CD4-positive, alpha-beta T cell (primary cell): Measurements from ENCODE around the gene REV1. TPM values are rescaled to one million over a fixed set of nuclear protein-coding genes. Genes with fewer than 3 reads are reported as not detected.

Experiments
- ATAC-seq: fragments of 200-7000 bp; cut with Tn5 transposase; one replicate; pipeline ENCODE4 v1.10.0; 2022; ENCODE audit warnings: mild to moderate bottlenecking; ENCODE audit not compliant: poor library complexity
- CTCF ChIA-PET: fragments of 350-600 bp; sonication (Branson Sonifier 250); formaldehyde crosslinking; loops from one replicate; lab custom pipeline; 2021; ENCODE audit warnings: antibody characterized with exemption, inconsistent platforms; lab: Charles Lee
- POLR2A ChIA-PET: fragments of 350-600 bp; sonication (Branson Sonifier 250); formaldehyde crosslinking; loops from one replicate; lab custom pipeline; 2021; ENCODE audit warnings: antibody characterized with exemption, inconsistent platforms; lab: Charles Lee
- DNase-seq, 14 experiments: peaks; one replicate each; pipeline ENCODE4 v3.0.0-alpha.2; 2013 to 2020; ENCODE audit warnings: mixed read lengths in 2 of 14
- H3K27ac ChIP-seq, 2 donors: one replicate each; pipeline versions ENCODE4 v1.5.1 to v1.7.0; 2013; ENCODE audit warnings: low read length in 2 of 2, low read depth in 1 of 2, mild to moderate bottlenecking in 1 of 2
- H3K27me3 ChIP-seq, 2 experiments: 1 replicate in 1 of 2; 2 replicates in 1 of 2; pipeline versions ENCODE4 v1.6.1 to v1.7.0; 2013; ENCODE audit warnings: low read length in 2 of 2, control low read depth in 1 of 2, mild to moderate bottlenecking in 1 of 2, moderate library complexity in 1 of 2; ENCODE audit not compliant: insufficient read depth in 2 of 2, control insufficient read depth in 1 of 2
- H3K36me3 ChIP-seq: one replicate; pipeline ENCODE4 v1.6.1; 2013; ENCODE audit warnings: low read length, control low read depth; ENCODE audit not compliant: insufficient read depth
- H3K4me1 ChIP-seq: one replicate; pipeline ENCODE4 v1.6.1; 2013; ENCODE audit warnings: low read length, control low read depth; ENCODE audit not compliant: insufficient read depth
- H3K4me3 ChIP-seq: one replicate; pipeline ENCODE4 v1.5.1; 2013; ENCODE audit warnings: mild to moderate bottlenecking, low read length, moderate library complexity
- H3K9me3 ChIP-seq, 2 experiments: 1 replicate in 1 of 2; 2 replicates in 1 of 2; pipeline versions ENCODE4 v1.6.1 to v1.7.0; 2013; ENCODE audit warnings: low read length in 2 of 2, mild to moderate bottlenecking in 2 of 2, control low read depth in 1 of 2, moderate library complexity in 1 of 2; ENCODE audit not compliant: control insufficient read depth in 1 of 2, insufficient read depth in 1 of 2
- H3K27ac Mint-ChIP-seq: one replicate; pipeline ENCODE4 v1.8.0; 2020; ENCODE audit warnings: mixed read lengths
- H3K27me3 Mint-ChIP-seq: one replicate; pipeline ENCODE4 v1.8.0; 2021; ENCODE audit warnings: mixed read lengths
- H3K36me3 Mint-ChIP-seq: one replicate; pipeline ENCODE4 v1.8.0; 2021; ENCODE audit warnings: low read depth, mixed read lengths
- H3K4me1 Mint-ChIP-seq: one replicate; pipeline ENCODE4 v1.8.0; 2021; ENCODE audit warnings: low read depth, mixed read lengths
- H3K4me3 Mint-ChIP-seq: one replicate; pipeline ENCODE4 v1.8.0; 2020; ENCODE audit warnings: mild to moderate bottlenecking, mixed read lengths
- H3K9me3 Mint-ChIP-seq: one replicate; pipeline ENCODE4 v1.8.0; 2020; ENCODE audit warnings: mixed read lengths
- intact Hi-C, 2 experiments: fragments of 100-400 bp; cut with DNase I in 1 of 2; cut with micrococcal nuclease in 1 of 2; formaldehyde crosslinking; loops; one replicate each; pipeline versions ENCODE4 v1.15.1 to v1.9.0; 2023 to 2025; cut with DNase I, micrococcal nuclease
- total RNA-seq, 174 experiments: library from RNA in 2 of 174; stranded (reverse) in 2 of 174; gene quantifications; one replicate each; pipeline ENCODE4 v1.2.3 and lab custom pipeline; 2021 to 2026
- TF ChIP-seq, protein P1 (sequence below): fragments of 200-600 bp; IDR thresholded peaks from one replicate; pipeline ENCODE4 v1.8.0; 2022; ENCODE audit warnings: antibody characterized with exemption, mild to moderate bottlenecking

The REV1 gene
- total RNA-seq, 2 experiments from 2014 or later: 39.8 TPM

GRCh38 chr2:99496021-99496420, 6.2 kb upstream of the REV1 start:
- H3K9me3 ChIP-seq: no peaks in the 10 kb centered on the region
- H3K27me3 ChIP-seq: no peaks in the 10 kb centered on the region
- intact Hi-C loops: no loop called here
- DNase-seq (no peak), ATAC-seq (no peak)
- no peak overlapping the region for H3K4me3 ChIP-seq
- ChIA-PET POLR2A (no interaction called here), CTCF (no interaction called here)
- H3K36me3 Mint-ChIP-seq: no peaks in the 10 kb centered on the region
- peaks cover 35% of the 10 kb centered on the region for H3K27me3 Mint-ChIP-seq
- no peak overlapping the region for H3K27ac Mint-ChIP-seq
- no peaks in the 10 kb centered on the region for H3K9me3 Mint-ChIP-seq
- TF ChIP-seq, protein P1, sequence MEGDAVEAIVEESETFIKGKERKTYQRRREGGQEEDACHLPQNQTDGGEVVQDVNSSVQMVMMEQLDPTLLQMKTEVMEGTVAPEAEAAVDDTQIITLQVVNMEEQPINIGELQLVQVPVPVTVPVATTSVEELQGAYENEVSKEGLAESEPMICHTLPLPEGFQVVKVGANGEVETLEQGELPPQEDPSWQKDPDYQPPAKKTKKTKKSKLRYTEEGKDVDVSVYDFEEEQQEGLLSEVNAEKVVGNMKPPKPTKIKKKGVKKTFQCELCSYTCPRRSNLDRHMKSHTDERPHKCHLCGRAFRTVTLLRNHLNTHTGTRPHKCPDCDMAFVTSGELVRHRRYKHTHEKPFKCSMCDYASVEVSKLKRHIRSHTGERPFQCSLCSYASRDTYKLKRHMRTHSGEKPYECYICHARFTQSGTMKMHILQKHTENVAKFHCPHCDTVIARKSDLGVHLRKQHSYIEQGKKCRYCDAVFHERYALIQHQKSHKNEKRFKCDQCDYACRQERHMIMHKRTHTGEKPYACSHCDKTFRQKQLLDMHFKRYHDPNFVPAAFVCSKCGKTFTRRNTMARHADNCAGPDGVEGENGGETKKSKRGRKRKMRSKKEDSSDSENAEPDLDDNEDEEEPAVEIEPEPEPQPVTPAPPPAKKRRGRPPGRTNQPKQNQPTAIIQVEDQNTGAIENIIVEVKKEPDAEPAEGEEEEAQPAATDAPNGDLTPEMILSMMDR: no peak
- H3K27ac ChIP-seq: no peak overlapping the region
- H3K4me1 Mint-ChIP-seq: no peaks in the 10 kb centered on the region
- H3K36me3 ChIP-seq: no peaks in the 10 kb centered on the region
- H3K4me3 Mint-ChIP-seq: no peak overlapping the region
- H3K4me1 ChIP-seq: no peaks in the 10 kb centered on the region

DNA sequence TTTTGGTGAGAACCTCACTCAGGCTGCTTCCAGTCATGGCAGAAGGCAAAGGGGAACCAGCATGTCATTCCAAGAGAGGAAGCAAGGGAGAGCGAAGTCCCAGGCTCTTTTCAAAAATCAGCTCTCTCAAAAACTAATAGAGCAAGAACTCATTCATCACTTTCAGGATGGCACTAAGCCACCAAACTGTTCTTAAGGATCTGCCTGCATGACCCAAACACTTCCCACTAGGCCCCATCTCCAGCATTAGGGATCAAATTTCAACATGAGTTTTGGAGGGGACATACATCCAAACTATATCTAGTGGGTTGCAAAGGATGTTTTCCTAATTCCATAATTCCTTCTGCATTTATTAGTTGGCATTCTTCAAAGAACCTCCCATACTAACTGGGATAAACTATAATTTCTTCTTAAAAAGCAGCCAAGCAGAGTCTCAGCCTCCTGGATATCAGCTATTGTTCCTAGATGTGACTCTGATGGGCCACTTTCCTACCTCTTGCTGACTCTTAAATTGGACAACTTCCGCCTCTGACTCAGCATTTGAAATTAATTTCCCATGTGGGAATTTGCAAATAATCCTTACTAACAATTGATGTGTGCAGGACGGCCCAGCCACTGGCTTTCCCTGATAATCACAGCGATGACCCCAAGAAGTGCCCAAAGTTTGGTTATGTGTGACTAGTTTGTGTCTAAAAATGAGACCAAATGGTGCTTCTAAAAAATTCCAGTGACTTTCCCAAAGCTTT, 5.5 kb upstream of the REV1 start:
- intact Hi-C loops: no loop called here
- no peak for ATAC-seq
- CTCF ChIA-PET: no interaction called here
- TF ChIP-seq, protein P1: no peak
- peaks cover 30% of the 10 kb centered on the region for H3K27me3 Mint-ChIP-seq
- H3K36me3 ChIP-seq: no peaks in the 10 kb centered on the region
- H3K27me3 ChIP-seq: no peaks in the 10 kb centered on the region
- DNase-seq: no peak
- H3K27ac Mint-ChIP-seq: no peak overlapping the region
- POLR2A ChIA-PET: no interaction called here
- peaks cover 6% of the 10 kb centered on the region for H3K4me1 ChIP-seq
- no peaks in the 10 kb centered on the region for H3K9me3 ChIP-seq
- no peak overlapping the region for H3K4me3 Mint-ChIP-seq
- H3K4me1 Mint-ChIP-seq: peaks cover 4% of the 10 kb centered on the region
- no peak overlapping the region for H3K27ac ChIP-seq
- no peak overlapping the region for H3K4me3 ChIP-seq
- H3K9me3 Mint-ChIP-seq: no peaks in the 10 kb centered on the region
- H3K36me3 Mint-ChIP-seq: peaks cover 1% of the 10 kb centered on the region

- Mint-ChIP-seq H3K27ac (no peak overlapping the region), H3K9me3 (no peaks in the 10 kb centered on the region)
Observed at GRCh38 chr2:99492721-99493120, 2.9 kb upstream of the REV1 start.

More at GRCh38 chr2:99492721-99493120, 2.9 kb upstream of the REV1 start:
- H3K36me3 Mint-ChIP-seq: peaks cover 10% of the 10 kb centered on the region
- intact Hi-C loops: loop anchor here (5.0 kb wide), 5 partner anchors 90 to 1845 kb away; partner anchors contain the start of genes COX5B (in 1 of the 2), LIPT1 (in 1 of the 2) and TSGA10 (in 1 of the 2)
- CTCF ChIA-PET: no interaction called here
- peaks cover 19% of the 10 kb centered on the region for H3K4me1 Mint-ChIP-seq
- H3K4me3 Mint-ChIP-seq: no peak overlapping the region
- Histone ChIP-seq H3K9me3 (no peaks in the 10 kb centered on the region), H3K27me3 (no peaks in the 10 kb centered on the region), H3K27ac (no peak overlapping the region), H3K4me3 (no peak overlapping the region), H3K4me1 (peaks cover 15% of the 10 kb centered on the region), H3K36me3 (no peaks in the 10 kb centered on the region)
- DNase-seq (no peak), ATAC-seq (no peak)
- POLR2A ChIA-PET: no interaction called here
- H3K27me3 Mint-ChIP-seq: peaks cover 6% of the 10 kb centered on the region
- TF ChIP-seq, protein P1: no peak
